Natural killer cell (primary cell): Measurements from ENCODE around the gene CORIN. TPM values are rescaled to one million over a fixed set of nuclear protein-coding genes. Genes with fewer than 3 reads are reported as not detected.

Experiments
- ATAC-seq, 3 donors: fragments of 150-1000 bp in 2 of 3; fragments of 200-7000 bp in 1 of 3; cut with Tn5 transposase; 1 replicate in 1 of 3; 2 replicates in 2 of 3; pipeline ENCODE4 v1.10.0; 2021; ENCODE audit warnings: mild to moderate bottlenecking in 2 of 3, moderate library complexity in 2 of 3
- DNase-seq, 2 donors: peaks; one replicate each; pipeline versions ENCODE4 v3.0.0 to v3.0.0-alpha.2; 2013 to 2021; ENCODE audit warnings: mixed read lengths in 1 of 2
- H3K27ac ChIP-seq: one replicate; pipeline ENCODE4 v1.5.1; 2013; ENCODE audit warnings: mild to moderate bottlenecking, low read length
- H3K27me3 ChIP-seq: one replicate; pipeline ENCODE4 v1.6.1; 2013; ENCODE audit warnings: low read length; ENCODE audit not compliant: control insufficient read depth, insufficient read depth
- H3K36me3 ChIP-seq: one replicate; pipeline ENCODE4 v1.6.1; 2013; ENCODE audit warnings: low read length; ENCODE audit not compliant: control insufficient read depth, insufficient read depth
- H3K4me1 ChIP-seq: one replicate; pipeline ENCODE4 v1.6.1; 2013; ENCODE audit warnings: low read length; ENCODE audit not compliant: control insufficient read depth, insufficient read depth
- H3K4me3 ChIP-seq: one replicate; pipeline ENCODE4 v1.5.1; 2013; ENCODE audit warnings: low read length
- H3K9me3 ChIP-seq: one replicate; pipeline ENCODE4 v1.6.1; 2013; ENCODE audit warnings: low read length; ENCODE audit not compliant: control insufficient read depth, insufficient read depth
- H3K27ac Mint-ChIP-seq, 2 donors: one replicate each; pipeline ENCODE4 v1.8.0; 2022; ENCODE audit warnings: mild to moderate bottlenecking in 2 of 2, mixed read lengths in 2 of 2, moderate library complexity in 1 of 2
- H3K27me3 Mint-ChIP-seq, 2 donors: one replicate each; pipeline ENCODE4 v1.8.0; 2022; ENCODE audit warnings: low read depth in 2 of 2, mixed read lengths in 2 of 2
- H3K36me3 Mint-ChIP-seq: one replicate; pipeline ENCODE4 v1.8.0; 2022; ENCODE audit warnings: mixed read lengths
- H3K4me1 Mint-ChIP-seq, 2 donors: one replicate each; pipeline ENCODE4 v1.8.0; 2022; ENCODE audit warnings: mixed read lengths in 2 of 2
- H3K4me3 Mint-ChIP-seq: one replicate; pipeline ENCODE4 v1.8.0; 2022; ENCODE audit warnings: mild to moderate bottlenecking, moderate library complexity, mixed read lengths
- H3K9me3 Mint-ChIP-seq, 2 donors: one replicate each; pipeline ENCODE4 v1.8.0; 2022; ENCODE audit warnings: mixed read lengths in 2 of 2
- WGBS: methylation state at CpG from one replicate; pipeline ENCODE4 v1.1.7; 2013; ENCODE audit warnings: missing lambda C conversion rate; ENCODE audit not compliant: insufficient coverage; 5-methylcytosine and 5-hydroxymethylcytosine counted together
- intact Hi-C: fragments of 100-400 bp; cut with micrococcal nuclease; formaldehyde crosslinking; loops from one replicate; pipeline ENCODE4 v1.14.2; 2022
- total RNA-seq, 4 donors: library from RNA; stranded (reverse); fragments of 120-200 nt in 1 of 4; gene quantifications; one replicate each; pipeline versions ENCODE4 v1.2.3 to v1.2.4, GENCODE V29; 2013 to 2022
- TF ChIP-seq, protein P1 (sequence below): fragments of 200-600 bp; IDR thresholded peaks from one replicate; pipeline ENCODE4 v1.8.0; 2022; ENCODE audit warnings: antibody characterized with exemption

The CORIN gene
- total RNA-seq, 3 donors from 2014 or later (not counting 1 experiment from before 2014, with no cell fraction given), result 0.78 TPM; not detected in 2

DNA sequence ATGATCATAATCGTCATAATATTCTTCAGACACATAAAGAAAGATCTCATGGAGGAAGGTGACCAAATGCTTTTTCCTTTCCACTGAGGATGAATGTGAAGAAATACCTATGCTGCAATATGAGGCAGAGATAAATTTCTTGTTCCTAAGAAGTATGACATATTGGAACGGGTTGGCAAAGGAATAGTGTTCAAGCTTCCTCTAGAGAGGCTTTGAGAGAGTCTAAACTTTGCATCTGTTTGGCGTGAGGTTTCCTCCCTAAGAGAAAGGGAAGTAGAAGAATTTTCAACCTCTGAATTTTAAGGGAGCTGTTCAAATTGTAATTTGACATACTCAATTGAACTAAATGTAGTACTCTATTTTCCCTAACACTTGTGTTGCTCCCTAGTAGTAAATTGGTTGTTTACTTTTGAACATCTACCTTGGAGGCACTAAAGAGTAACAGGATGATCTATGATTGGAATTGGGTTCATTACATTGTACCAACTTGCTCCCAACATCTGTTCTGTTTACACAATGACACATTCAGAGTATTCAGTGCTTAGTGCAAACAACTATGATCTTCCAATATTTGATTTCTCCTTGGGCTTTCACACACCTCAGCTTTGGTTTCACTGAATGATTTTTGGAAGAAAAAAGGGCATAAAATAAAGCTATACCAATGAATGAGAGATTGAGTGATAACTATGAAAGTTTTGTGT, 122.0 kb downstream of the CORIN start:
- H3K4me1 ChIP-seq, result no peaks in the 10 kb centered on the region
- intact Hi-C loops, result no loop called here
- peaks cover 9 to 28% of the 10 kb centered on the region in 2 donors for H3K27me3 Mint-ChIP-seq
- H3K27ac ChIP-seq, result no peak overlapping the region
- H3K4me3 ChIP-seq, result no peak overlapping the region
- TF ChIP-seq, protein P1, sequence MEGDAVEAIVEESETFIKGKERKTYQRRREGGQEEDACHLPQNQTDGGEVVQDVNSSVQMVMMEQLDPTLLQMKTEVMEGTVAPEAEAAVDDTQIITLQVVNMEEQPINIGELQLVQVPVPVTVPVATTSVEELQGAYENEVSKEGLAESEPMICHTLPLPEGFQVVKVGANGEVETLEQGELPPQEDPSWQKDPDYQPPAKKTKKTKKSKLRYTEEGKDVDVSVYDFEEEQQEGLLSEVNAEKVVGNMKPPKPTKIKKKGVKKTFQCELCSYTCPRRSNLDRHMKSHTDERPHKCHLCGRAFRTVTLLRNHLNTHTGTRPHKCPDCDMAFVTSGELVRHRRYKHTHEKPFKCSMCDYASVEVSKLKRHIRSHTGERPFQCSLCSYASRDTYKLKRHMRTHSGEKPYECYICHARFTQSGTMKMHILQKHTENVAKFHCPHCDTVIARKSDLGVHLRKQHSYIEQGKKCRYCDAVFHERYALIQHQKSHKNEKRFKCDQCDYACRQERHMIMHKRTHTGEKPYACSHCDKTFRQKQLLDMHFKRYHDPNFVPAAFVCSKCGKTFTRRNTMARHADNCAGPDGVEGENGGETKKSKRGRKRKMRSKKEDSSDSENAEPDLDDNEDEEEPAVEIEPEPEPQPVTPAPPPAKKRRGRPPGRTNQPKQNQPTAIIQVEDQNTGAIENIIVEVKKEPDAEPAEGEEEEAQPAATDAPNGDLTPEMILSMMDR, result no peak
- ATAC-seq, result no peak
- no peaks in the 10 kb centered on the region for H3K4me1 Mint-ChIP-seq
- H3K36me3 Mint-ChIP-seq, result no peaks in the 10 kb centered on the region
- H3K27ac Mint-ChIP-seq, result no peak overlapping the region
- H3K9me3 Mint-ChIP-seq, result no peaks in the 10 kb centered on the region
- 6% methylated on average over 2 of the region's 3 CpGs for WGBS
- H3K36me3 ChIP-seq, result no peaks in the 10 kb centered on the region
- no peaks in the 10 kb centered on the region for H3K9me3 ChIP-seq
- H3K27me3 ChIP-seq, result no peaks in the 10 kb centered on the region
- no peak overlapping the region for H3K4me3 Mint-ChIP-seq
- DNase-seq, result no peak

DNA sequence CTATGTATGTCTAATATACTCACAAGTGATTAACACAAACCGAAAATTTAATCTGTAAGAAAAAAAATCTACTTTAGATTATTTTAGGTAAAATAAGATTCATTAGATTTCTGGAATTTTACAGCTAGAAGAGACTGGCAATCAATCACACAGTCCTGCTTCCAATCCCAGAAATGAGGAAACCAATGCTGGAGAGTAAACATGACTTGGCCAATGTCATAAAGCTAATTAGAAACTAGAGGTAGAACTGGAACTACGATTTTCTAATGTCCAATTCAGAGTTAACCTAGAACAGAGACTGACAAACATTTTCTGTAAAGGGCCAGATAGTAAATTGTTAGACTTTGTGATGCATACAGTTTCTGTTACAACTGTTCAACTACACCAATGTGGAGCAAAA, 123.6 kb downstream of the CORIN start:
- TF ChIP-seq, protein P1, result no peak
- no peaks in the 10 kb centered on the region for H3K36me3 Mint-ChIP-seq
- H3K4me3 Mint-ChIP-seq, result no peak overlapping the region
- H3K4me1 Mint-ChIP-seq, result no peaks in the 10 kb centered on the region
- H3K27me3 Mint-ChIP-seq, result peaks cover 9 to 35% of the 10 kb centered on the region in 2 donors
- 71% methylated on average over 1 of the region's 2 CpGs for WGBS
- H3K27ac ChIP-seq, result no peak overlapping the region
- H3K4me1 ChIP-seq, result no peaks in the 10 kb centered on the region
- no peaks in the 10 kb centered on the region for H3K36me3 ChIP-seq
- intact Hi-C loops, result no loop called here
- H3K9me3 Mint-ChIP-seq, result no peaks in the 10 kb centered on the region
- no peak overlapping the region for H3K27ac Mint-ChIP-seq
- H3K9me3 ChIP-seq, result no peaks in the 10 kb centered on the region
- ATAC-seq, result no peak
- no peak for DNase-seq
- H3K4me3 ChIP-seq, result no peak overlapping the region
- no peaks in the 10 kb centered on the region for H3K27me3 ChIP-seq

DNA sequence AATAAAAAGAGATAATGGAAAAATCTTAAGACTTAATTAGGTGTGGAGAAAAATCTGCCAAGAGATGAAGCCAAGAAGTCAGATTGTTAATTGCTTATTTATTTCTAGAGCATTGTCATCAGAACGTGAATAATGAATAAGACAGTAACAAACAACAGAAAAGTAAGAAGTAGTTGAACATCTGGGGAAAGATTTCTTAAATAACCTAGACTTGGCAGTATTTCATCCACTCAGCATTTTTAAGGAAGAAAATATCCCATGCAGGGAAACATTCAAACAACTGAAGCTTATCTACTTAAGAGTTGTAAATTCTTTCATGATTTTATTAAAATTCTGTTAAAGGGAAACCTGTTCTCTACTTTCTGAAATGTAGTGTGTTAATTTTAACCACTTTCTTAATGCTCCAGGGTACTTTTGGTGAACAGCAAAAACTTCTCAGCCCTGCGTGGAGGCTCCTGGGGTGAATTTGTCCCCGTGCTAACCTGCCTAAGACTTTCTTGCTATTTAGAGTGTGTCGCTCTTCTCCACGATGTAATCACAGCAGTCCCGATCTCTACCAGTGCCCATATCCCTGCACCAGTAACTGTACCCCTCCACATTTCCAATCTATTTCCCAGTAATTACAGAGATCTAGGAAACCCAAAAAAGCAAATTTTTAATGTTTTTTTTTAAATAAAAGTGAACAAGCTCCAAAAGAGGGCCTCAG, 124.6 kb downstream of the CORIN start:
- H3K27ac ChIP-seq, result no peak overlapping the region
- no peak overlapping the region for H3K4me3 ChIP-seq
- H3K4me3 Mint-ChIP-seq, result no peak overlapping the region
- TF ChIP-seq, protein P1, result no peak
- no peaks in the 10 kb centered on the region for H3K36me3 Mint-ChIP-seq
- ATAC-seq (no peak), DNase-seq (no peak)
- H3K4me1 Mint-ChIP-seq, result no peaks in the 10 kb centered on the region
- peaks cover 9 to 36% of the 10 kb centered on the region in 2 donors for H3K27me3 Mint-ChIP-seq
- no peaks in the 10 kb centered on the region for H3K9me3 Mint-ChIP-seq
- H3K27ac Mint-ChIP-seq, result no peak overlapping the region
- H3K9me3 ChIP-seq, result no peaks in the 10 kb centered on the region
- intact Hi-C loops, result no loop called here
- no peaks in the 10 kb centered on the region for H3K4me1 ChIP-seq
- H3K27me3 ChIP-seq, result no peaks in the 10 kb centered on the region
- H3K36me3 ChIP-seq, result no peaks in the 10 kb centered on the region
- 89% methylated on average over 6 of the region's 6 CpGs for WGBS
